CD14-positive monocyte (primary cell): ENCODE measurements around the gene PAX8. TPM values are rescaled to one million over a fixed set of nuclear protein-coding genes. Genes with fewer than 3 reads are reported as not detected.

Experiments used
- DNase-seq, 3 donors: peaks; one replicate each; pipeline ENCODE4 v3.0.0-alpha.2; 2011 to 2022
- H2AFZ ChIP-seq: 2 replicates; pipeline ENCODE4 v1.6.0; 2012; ENCODE audit warnings: mild to moderate bottlenecking, low read depth, low read length, inconsistent platforms; ENCODE audit not compliant: insufficient read depth, poor library complexity, severe bottlenecking
- H3K27ac ChIP-seq, 2 donors: 1 replicate in 1 of 2; 2 replicates in 1 of 2; pipeline ENCODE4 v1.5.1; 2012 to 2013; ENCODE audit warnings: low read length in 2 of 2, control low read depth in 1 of 2, inconsistent platforms in 1 of 2, low read depth in 1 of 2, mild to moderate bottlenecking in 1 of 2
- H3K27me3 ChIP-seq, 2 donors: one replicate each; pipeline versions ENCODE4 v1.6.0 to v1.6.1; 2011 to 2013; ENCODE audit warnings: low read length in 2 of 2; ENCODE audit not compliant: control insufficient read depth in 2 of 2, insufficient read depth in 2 of 2
- H3K36me3 ChIP-seq, 2 donors: replicated peaks in 1 of 2; 1 replicate in 1 of 2; 2 replicates in 1 of 2; pipeline versions ENCODE4 v1.5.1 to v1.6.1; 2012 to 2013; ENCODE audit warnings: low read length in 2 of 2, control low read depth in 1 of 2, inconsistent platforms in 1 of 2, mild to moderate bottlenecking in 1 of 2; ENCODE audit not compliant: insufficient read depth in 2 of 2, control insufficient read depth in 1 of 2
- H3K4me1 ChIP-seq, 2 donors: 1 replicate in 1 of 2; 2 replicates in 1 of 2; pipeline versions ENCODE4 v1.5.1 to v1.6.1; 2012 to 2013; ENCODE audit warnings: low read length in 2 of 2, control low read depth in 1 of 2, inconsistent platforms in 1 of 2, mild to moderate bottlenecking in 1 of 2, moderate library complexity in 1 of 2; ENCODE audit not compliant: insufficient read depth in 2 of 2, control insufficient read depth in 1 of 2
- H3K4me2 ChIP-seq: replicated peaks from 2 replicates; pipeline ENCODE3; 2012; ENCODE audit warnings: low read length, moderate library complexity, mild to moderate bottlenecking; ENCODE audit not compliant: poor library complexity, severe bottlenecking; ENCODE audit errors: extremely low read depth
- H3K4me3 ChIP-seq, 3 experiments: fragments of 200-600 bp in 1 of 3; sonication (generic) in 1 of 3; replicated peaks in 1 of 3; 1 replicate in 2 of 3; 2 replicates in 1 of 3; pipeline ENCODE4 v1.5.1; 2011 to 2013; ENCODE audit warnings: low read length in 3 of 3, mild to moderate bottlenecking in 3 of 3, control low read depth in 2 of 3, low read depth in 2 of 3, inconsistent platforms in 1 of 3, moderate library complexity in 1 of 3
- H3K79me2 ChIP-seq: 2 replicates; pipeline ENCODE4 v1.6.0; 2012; ENCODE audit warnings: mild to moderate bottlenecking, control low read depth, inconsistent platforms, low read length, moderate library complexity; ENCODE audit not compliant: insufficient read depth
- H3K9ac ChIP-seq: 2 replicates; pipeline ENCODE4 v1.6.0; 2017; ENCODE audit warnings: low read length, mild to moderate bottlenecking; ENCODE audit not compliant: insufficient read depth, poor library complexity, severe bottlenecking
- H3K9me3 ChIP-seq, 2 donors: replicated peaks in 1 of 2; 1 replicate in 1 of 2; 2 replicates in 1 of 2; pipeline versions ENCODE4 v1.5.1 to v1.6.1; 2012 to 2013; ENCODE audit warnings: low read length in 2 of 2, control low read depth in 1 of 2; ENCODE audit not compliant: control insufficient read depth in 1 of 2, insufficient read depth in 1 of 2
- H4K20me1 ChIP-seq: 2 replicates; pipeline ENCODE4 v1.6.0; 2012; ENCODE audit warnings: mild to moderate bottlenecking, low read length, control low read depth, moderate library complexity; ENCODE audit not compliant: insufficient read depth
- H3K27ac Mint-ChIP-seq, 7 donors: one replicate each; pipeline ENCODE4 v1.8.0; 2020; ENCODE audit warnings: mild to moderate bottlenecking in 7 of 7, mixed read lengths in 7 of 7, moderate library complexity in 6 of 7, inconsistent platforms in 2 of 7
- H3K27me3 Mint-ChIP-seq, 3 donors: one replicate each; pipeline ENCODE4 v1.8.0; 2021 to 2022; ENCODE audit warnings: low read depth in 3 of 3, mild to moderate bottlenecking in 3 of 3, mixed read lengths in 3 of 3, moderate library complexity in 3 of 3, inconsistent platforms in 1 of 3
- H3K36me3 Mint-ChIP-seq, 2 donors: one replicate each; pipeline ENCODE4 v1.8.0; 2020; ENCODE audit warnings: mixed read lengths in 2 of 2, inconsistent platforms in 1 of 2, mild to moderate bottlenecking in 1 of 2
- H3K4me1 Mint-ChIP-seq: one replicate; pipeline ENCODE4 v1.8.0; 2020; ENCODE audit warnings: mild to moderate bottlenecking, mixed read lengths
- H3K4me3 Mint-ChIP-seq, 2 donors: one replicate each; pipeline ENCODE4 v1.8.0; 2020; ENCODE audit warnings: mild to moderate bottlenecking in 2 of 2, mixed read lengths in 2 of 2, moderate library complexity in 1 of 2
- H3K9me3 Mint-ChIP-seq, 7 donors: one replicate each; pipeline ENCODE4 v1.8.0; 2020 to 2022; ENCODE audit warnings: mixed read lengths in 7 of 7, mild to moderate bottlenecking in 6 of 7, moderate library complexity in 6 of 7, inconsistent platforms in 2 of 7
- CTCF ChIP-seq: fragments of 200-600 bp; IDR thresholded peaks from one replicate; pipeline ENCODE4 v1.8.0; 2022; ENCODE audit warnings: antibody characterized with exemption, mild to moderate bottlenecking
- WGBS: methylation state at CpG from one replicate; pipeline ENCODE4 v1.1.5; 2013; ENCODE audit warnings: missing lambda C conversion rate; ENCODE audit not compliant: insufficient coverage; 5-methylcytosine and 5-hydroxymethylcytosine counted together
- intact Hi-C, 2 donors: fragments of 100-400 bp; cut with micrococcal nuclease; formaldehyde crosslinking; loops; one replicate each; pipeline versions ENCODE4 v1.15.0 to v1.15.1; 2023
- polyA plus RNA-seq, 3 donors: library from polyadenylated mRNA; depleted of rRNA in 1 of 3; unstranded in 2 of 3; stranded (reverse) in 1 of 3; fragments of 300-500 nt in 2 of 3; fragments of >200 nt in 1 of 3; fragmentation: Illumina TruSeq in 2 of 3; gene quantifications; 1 replicate in 2 of 3; 2 replicates in 1 of 3; pipeline ENCODE4 v1.2.3, GENCODE V29; 2012 to 2021

Gene PAX8
- polyA plus RNA-seq, 3 donors: 0.26 to 0.47 (median 0.36) TPM

- Mint-ChIP-seq H3K9me3 (peaks cover 0 to 14% (median 6%) of the 10 kb centered on the region in 7 donors), H3K27ac (no peak overlapping the region), H3K36me3 (peaks cover 4 to 19% of the 10 kb centered on the region in 2 donors), H3K4me3 (peak overlapping the region in 1 of 2 donors; percentile 79), H3K27me3 (peaks cover 63 to 70% (median 66%) of the 10 kb centered on the region in 3 donors), H3K4me1 (peaks cover 26% of the 10 kb centered on the region)
- H3K4me3 ChIP-seq: no peak overlapping the region
- no peaks in the 10 kb centered on the region for H3K36me3 ChIP-seq
- no peak for DNase-seq
- intact Hi-C loops: no loop called here
- H3K4me1 ChIP-seq: peaks cover 14 to 15% of the 10 kb centered on the region in 2 donors
- H4K20me1 ChIP-seq: no peaks in the 10 kb centered on the region
- H3K27ac ChIP-seq: no peak overlapping the region
- WGBS: no CpG with 5 or more reads among the region's 5 CpGs
- no peak overlapping the region for H3K9ac ChIP-seq
- H3K9me3 ChIP-seq: peaks cover 0 to 17% of the 10 kb centered on the region in 2 donors
- TF ChIP-seq CTCF: no peak
- H3K4me2 ChIP-seq: no peak overlapping the region
- no peak overlapping the region for H2AFZ ChIP-seq
- no peaks in the 10 kb centered on the region for H3K79me2 ChIP-seq
- H3K27me3 ChIP-seq: peaks cover 61 to 67% of the 10 kb centered on the region in 2 donors
Measured at GRCh38 chr2:113272477-113272876, 6.2 kb downstream of the PAX8 start.

- Histone ChIP-seq H3K27me3 (peaks cover 26 to 30% of the 10 kb centered on the region in 2 donors), H3K4me1 (no peaks in the 10 kb centered on the region), H2AFZ (no peak overlapping the region), H3K27ac (no peak overlapping the region), H3K36me3 (no peaks in the 10 kb centered on the region), H3K79me2 (no peaks in the 10 kb centered on the region), H3K4me2 (no peak overlapping the region), H3K4me3 (no peak overlapping the region), H3K9me3 (peaks cover 0 to 2% of the 10 kb centered on the region in 2 donors), H3K9ac (no peak overlapping the region), H4K20me1 (no peaks in the 10 kb centered on the region)
- 94% methylated on average over 2 of the region's 4 CpGs for WGBS
- intact Hi-C loops: no loop called here
- H3K27ac Mint-ChIP-seq: peak overlapping the region in 1 of 7 donors; percentile 50
- no peak for DNase-seq
- peaks cover 17 to 35% of the 10 kb centered on the region in 2 donors for H3K36me3 Mint-ChIP-seq
- H3K4me3 Mint-ChIP-seq: no peak overlapping the region
- H3K4me1 Mint-ChIP-seq: peaks cover 7% of the 10 kb centered on the region
- TF ChIP-seq CTCF: no peak
- H3K27me3 Mint-ChIP-seq: peaks cover 28 to 40% (median 31%) of the 10 kb centered on the region in 3 donors
- peaks cover 0 to 2% (median 0%) of the 10 kb centered on the region in 7 donors for H3K9me3 Mint-ChIP-seq
Measured at GRCh38 chr2:113268621-113269360, 9.9 kb downstream of the PAX8 start.
